NCI-H128 (cell line): ENCODE data around the gene PLPP3.
"Not testable (repeated sequence)": the region's sequence is repeated elsewhere in the genome, so short reads cannot be mapped to it uniquely, and the experiment has no call there.

Source experiments
- DNase-seq: peaks from one replicate; lab custom pipeline; 2025; ENCODE audit not compliant: unreplicated experiment; lab: John Stamatoyannopoulos, UW

The PLPP3 gene

GRCh38 chr1:56578963-56579875 is at the start of gene PLPP3:
PLPP3 (minus strand) TSS chr1:56579563; CDS start chr1:56579016, 547 bp downstream.
- DNase-seq = peak; percentile 60

- no peak for DNase-seq
Observed at GRCh38 chr1:56627636-56628039, 48.3 kb upstream of the PLPP3 start.

- DNase-seq = no peak
Observed at GRCh38 chr1:56627019-56627635, 47.8 kb upstream of the PLPP3 start.

GRCh38 chr1:56626546-56626945 is 47.2 kb upstream of the PLPP3 start:
- no peak for DNase-seq

- no peak for DNase-seq
Observed at GRCh38 chr1:56625819-56626440, 46.6 kb upstream of the PLPP3 start.

GRCh38 chr1:56617141-56617540 is 37.8 kb upstream of the PLPP3 start:
- DNase-seq = no peak

GRCh38 chr1:56610770-56611169 is 31.4 kb upstream of the PLPP3 start:
- DNase-seq = not testable (repeated sequence)

- not testable (repeated sequence) for DNase-seq
Observed at GRCh38 chr1:56610097-56610496, 30.7 kb upstream of the PLPP3 start.

- not testable (repeated sequence) for DNase-seq
Observed at GRCh38 chr1:56595397-56596191, 16.2 kb upstream of the PLPP3 start.

GRCh38 chr1:56591909-56592308 is 12.5 kb upstream of the PLPP3 start:
- no peak for DNase-seq

- DNase-seq = no peak
Observed at GRCh38 chr1:56590520-56591011, 11.2 kb upstream of the PLPP3 start.

GRCh38 chr1:56589369-56589768 is 10.0 kb upstream of the PLPP3 start:
- no peak for DNase-seq

- DNase-seq = no peak
Observed at GRCh38 chr1:56586502-56586901, 7.1 kb upstream of the PLPP3 start.

- no peak for DNase-seq
Observed at GRCh38 chr1:56585985-56586384, 6.6 kb upstream of the PLPP3 start.

GRCh38 chr1:56584910-56585528 is 5.7 kb upstream of the PLPP3 start:
- DNase-seq = peak; percentile 19

- no peak for DNase-seq
Observed at GRCh38 chr1:56583957-56584468, 4.7 kb upstream of the PLPP3 start.

- no peak for DNase-seq
Observed at GRCh38 chr1:56580771-56581170, 1.4 kb upstream of the PLPP3 start.

GRCh38 chr1:56578138-56578962 is 1.0 kb downstream of the PLPP3 start:
- DNase-seq = peak; percentile 56

- DNase-seq = no peak
Observed at GRCh38 chr1:56577406-56578137, 1.8 kb downstream of the PLPP3 start.
